Measurements from ENCODE around the gene PCDHA9. TPM values are rescaled to one million over a fixed set of nuclear protein-coding genes. Genes with fewer than 3 reads are reported as not detected.

PCDHA9 gene
- total and polyA plus RNA-seq, 10 of the 15 experiments (the other 5 are each of a cell fraction or from before 2014, with no cell fraction given): 0.01 to 0.06 (median 0.03) TPM; not detected in 7

DNA sequence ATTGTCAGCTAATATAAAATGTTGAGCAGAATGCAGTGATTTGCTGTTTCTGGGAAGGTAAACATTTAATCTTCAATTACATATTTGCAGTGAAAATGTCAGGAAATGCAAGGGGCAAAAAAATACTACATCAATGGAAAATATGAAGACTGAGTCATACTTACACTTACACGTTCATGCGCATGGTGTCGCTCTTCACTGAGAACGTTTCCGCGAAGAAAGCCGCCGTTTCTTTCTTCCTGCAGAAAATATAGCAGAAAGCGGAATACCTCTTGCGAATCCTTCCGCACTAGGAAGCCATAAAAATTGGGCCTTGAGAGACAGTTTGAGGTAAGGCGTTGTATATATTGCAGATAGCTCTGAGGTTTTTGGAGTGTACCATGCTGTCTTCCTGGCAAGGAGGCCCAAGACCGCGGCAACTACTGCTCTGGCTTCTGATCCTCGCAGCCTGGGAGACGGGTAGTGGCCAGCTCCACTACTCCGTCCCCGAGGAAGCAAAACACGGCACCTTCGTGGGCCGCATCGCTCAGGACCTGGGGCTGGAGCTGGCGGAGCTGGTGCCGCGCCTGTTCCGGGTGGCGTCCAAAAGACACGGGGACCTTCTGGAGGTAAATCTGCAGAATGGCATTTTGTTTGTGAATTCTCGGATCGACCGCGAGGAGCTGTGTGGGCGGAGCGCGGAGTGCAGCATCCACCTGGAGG is 33.9 kb downstream of the PCDHA9 start, which contains the start of gene PCDHA13:
Gene PCDHA13, plus strand, starts transcription at position 236 of the 702 bp plus-strand sequence. Its CDS starts 145 bp downstream, at position 381.
- Histone ChIP-seq H3K4me1 (ENCODE audit: control insufficient read depth, insufficient read depth, low read length) (no peaks in the 10 kb centered on the region), H2AFZ (ENCODE audit: control insufficient read depth, low read depth, low read length) (no peak within 1 kb of the TSS), H3K4me3 (no peak within 1 kb of the TSS), H3K9ac (ENCODE audit: control insufficient read depth, insufficient read depth, low read length) (no peak within 1 kb of the TSS), H3K27me3 (replicated peaks in 1 of 2; ENCODE audit: control insufficient read depth in 2 of 2, insufficient read depth in 2 of 2, low read length in 1 of 2) (no peaks in the 10 kb centered on the region), H3K9me3 (replicated peaks; ENCODE audit: control insufficient read depth, insufficient read depth, low read length) (peaks cover 2% of the 10 kb centered on the region; the same call in 1 of the 3 replicates), H3K79me2 (ENCODE audit: control insufficient read depth, insufficient read depth, low read length) (no peaks in the 10 kb centered on the region), H3K27ac (ENCODE audit: control insufficient read depth, insufficient read depth) (no peak within 1 kb of the TSS), H3K4me2 (ENCODE audit: control insufficient read depth, insufficient read depth) (no peak within 1 kb of the TSS), H4K20me1 (ENCODE audit: control insufficient read depth, insufficient read depth) (no peaks in the 10 kb centered on the region), H3K36me3 (ENCODE audit: control insufficient read depth in 2 of 2, insufficient read depth in 2 of 2, low read length in 1 of 2) (no peaks in the 10 kb centered on the region)
- intact Hi-C loops (cut with micrococcal nuclease; ENCODE audit: unreplicated experiment) (no loop called here), in situ Hi-C loops (cut with MboI) (no loop called here)
- ChIA-PET RAD21 (ENCODE audit: unreplicated experiment) (no interaction called here), SMC1A (ENCODE audit: uncharacterized antibody, unreplicated experiment) (no interaction called here), CTCF (interaction anchor here (1.3 kb wide), 1 partner anchor 12 kb away, joined by 4 read pairs; no protein-coding TSS in a partner anchor), POLR2A (no interaction called here)
- ATAC-seq (no peak), FAIRE-seq (no peak), DNase-seq (ENCODE audit: low read depth, low spot score) (no peak)
- BruUV-seq (replicated peaks): no TSS peak
- WGBS (ENCODE audit: insufficient coverage, insufficient replicate concordance, low lambda C conversion rate, missing lambda C conversion rate): 72% methylated on average over 35 of the region's 35 CpGs
- TF ChIP-seq, protein P1, sequence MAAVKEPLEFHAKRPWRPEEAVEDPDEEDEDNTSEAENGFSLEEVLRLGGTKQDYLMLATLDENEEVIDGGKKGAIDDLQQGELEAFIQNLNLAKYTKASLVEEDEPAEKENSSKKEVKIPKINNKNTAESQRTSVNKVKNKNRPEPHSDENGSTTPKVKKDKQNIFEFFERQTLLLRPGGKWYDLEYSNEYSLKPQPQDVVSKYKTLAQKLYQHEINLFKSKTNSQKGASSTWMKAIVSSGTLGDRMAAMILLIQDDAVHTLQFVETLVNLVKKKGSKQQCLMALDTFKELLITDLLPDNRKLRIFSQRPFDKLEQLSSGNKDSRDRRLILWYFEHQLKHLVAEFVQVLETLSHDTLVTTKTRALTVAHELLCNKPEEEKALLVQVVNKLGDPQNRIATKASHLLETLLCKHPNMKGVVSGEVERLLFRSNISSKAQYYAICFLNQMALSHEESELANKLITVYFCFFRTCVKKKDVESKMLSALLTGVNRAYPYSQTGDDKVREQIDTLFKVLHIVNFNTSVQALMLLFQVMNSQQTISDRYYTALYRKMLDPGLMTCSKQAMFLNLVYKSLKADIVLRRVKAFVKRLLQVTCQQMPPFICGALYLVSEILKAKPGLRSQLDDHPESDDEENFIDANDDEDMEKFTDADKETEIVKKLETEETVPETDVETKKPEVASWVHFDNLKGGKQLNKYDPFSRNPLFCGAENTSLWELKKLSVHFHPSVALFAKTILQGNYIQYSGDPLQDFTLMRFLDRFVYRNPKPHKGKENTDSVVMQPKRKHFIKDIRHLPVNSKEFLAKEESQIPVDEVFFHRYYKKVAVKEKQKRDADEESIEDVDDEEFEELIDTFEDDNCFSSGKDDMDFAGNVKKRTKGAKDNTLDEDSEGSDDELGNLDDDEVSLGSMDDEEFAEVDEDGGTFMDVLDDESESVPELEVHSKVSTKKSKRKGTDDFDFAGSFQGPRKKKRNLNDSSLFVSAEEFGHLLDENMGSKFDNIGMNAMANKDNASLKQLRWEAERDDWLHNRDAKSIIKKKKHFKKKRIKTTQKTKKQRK (IDR thresholded peaks at IDR 0.05; ENCODE audit: low read depth, low read length): no peak
- TF ChIP-seq NR2C2 (IDR thresholded peaks at IDR 0.05; ENCODE audit: borderline replicate concordance, control insufficient read depth, insufficient read length, low read depth) (no peak), CHD2 (IDR thresholded peaks at IDR 0.05; ENCODE audit: borderline replicate concordance, low read depth, low read length) (no peak), ZNF622 (IDR thresholded peaks at IDR 0.05) (no peak)
- TF ChIP-seq, protein P2, sequence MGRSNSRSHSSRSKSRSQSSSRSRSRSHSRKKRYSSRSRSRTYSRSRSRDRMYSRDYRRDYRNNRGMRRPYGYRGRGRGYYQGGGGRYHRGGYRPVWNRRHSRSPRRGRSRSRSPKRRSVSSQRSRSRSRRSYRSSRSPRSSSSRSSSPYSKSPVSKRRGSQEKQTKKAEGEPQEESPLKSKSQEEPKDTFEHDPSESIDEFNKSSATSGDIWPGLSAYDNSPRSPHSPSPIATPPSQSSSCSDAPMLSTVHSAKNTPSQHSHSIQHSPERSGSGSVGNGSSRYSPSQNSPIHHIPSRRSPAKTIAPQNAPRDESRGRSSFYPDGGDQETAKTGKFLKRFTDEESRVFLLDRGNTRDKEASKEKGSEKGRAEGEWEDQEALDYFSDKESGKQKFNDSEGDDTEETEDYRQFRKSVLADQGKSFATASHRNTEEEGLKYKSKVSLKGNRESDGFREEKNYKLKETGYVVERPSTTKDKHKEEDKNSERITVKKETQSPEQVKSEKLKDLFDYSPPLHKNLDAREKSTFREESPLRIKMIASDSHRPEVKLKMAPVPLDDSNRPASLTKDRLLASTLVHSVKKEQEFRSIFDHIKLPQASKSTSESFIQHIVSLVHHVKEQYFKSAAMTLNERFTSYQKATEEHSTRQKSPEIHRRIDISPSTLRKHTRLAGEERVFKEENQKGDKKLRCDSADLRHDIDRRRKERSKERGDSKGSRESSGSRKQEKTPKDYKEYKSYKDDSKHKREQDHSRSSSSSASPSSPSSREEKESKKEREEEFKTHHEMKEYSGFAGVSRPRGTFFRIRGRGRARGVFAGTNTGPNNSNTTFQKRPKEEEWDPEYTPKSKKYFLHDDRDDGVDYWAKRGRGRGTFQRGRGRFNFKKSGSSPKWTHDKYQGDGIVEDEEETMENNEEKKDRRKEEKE (IDR thresholded peaks at IDR 0.05): no peak
- TF ChIP-seq, protein P3, sequence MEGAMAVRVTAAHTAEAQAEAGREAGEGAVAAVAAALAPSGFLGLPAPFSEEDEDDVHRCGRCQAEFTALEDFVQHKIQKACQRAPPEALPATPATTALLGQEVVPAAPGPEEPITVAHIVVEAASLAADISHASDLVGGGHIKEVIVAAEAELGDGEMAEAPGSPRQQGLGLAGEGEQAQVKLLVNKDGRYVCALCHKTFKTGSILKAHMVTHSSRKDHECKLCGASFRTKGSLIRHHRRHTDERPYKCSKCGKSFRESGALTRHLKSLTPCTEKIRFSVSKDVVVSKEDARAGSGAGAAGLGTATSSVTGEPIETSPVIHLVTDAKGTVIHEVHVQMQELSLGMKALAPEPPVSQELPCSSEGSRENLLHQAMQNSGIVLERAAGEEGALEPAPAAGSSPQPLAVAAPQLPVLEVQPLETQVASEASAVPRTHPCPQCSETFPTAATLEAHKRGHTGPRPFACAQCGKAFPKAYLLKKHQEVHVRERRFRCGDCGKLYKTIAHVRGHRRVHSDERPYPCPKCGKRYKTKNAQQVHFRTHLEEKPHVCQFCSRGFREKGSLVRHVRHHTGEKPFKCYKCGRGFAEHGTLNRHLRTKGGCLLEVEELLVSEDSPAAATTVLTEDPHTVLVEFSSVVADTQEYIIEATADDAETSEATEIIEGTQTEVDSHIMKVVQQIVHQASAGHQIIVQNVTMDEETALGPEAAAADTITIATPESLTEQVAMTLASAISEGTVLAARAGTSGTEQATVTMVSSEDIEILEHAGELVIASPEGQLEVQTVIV (IDR thresholded peaks at IDR 0.05; ENCODE audit: borderline replicate concordance, partially characterized antibody): no peak
- TF ChIP-seq, protein P4, sequence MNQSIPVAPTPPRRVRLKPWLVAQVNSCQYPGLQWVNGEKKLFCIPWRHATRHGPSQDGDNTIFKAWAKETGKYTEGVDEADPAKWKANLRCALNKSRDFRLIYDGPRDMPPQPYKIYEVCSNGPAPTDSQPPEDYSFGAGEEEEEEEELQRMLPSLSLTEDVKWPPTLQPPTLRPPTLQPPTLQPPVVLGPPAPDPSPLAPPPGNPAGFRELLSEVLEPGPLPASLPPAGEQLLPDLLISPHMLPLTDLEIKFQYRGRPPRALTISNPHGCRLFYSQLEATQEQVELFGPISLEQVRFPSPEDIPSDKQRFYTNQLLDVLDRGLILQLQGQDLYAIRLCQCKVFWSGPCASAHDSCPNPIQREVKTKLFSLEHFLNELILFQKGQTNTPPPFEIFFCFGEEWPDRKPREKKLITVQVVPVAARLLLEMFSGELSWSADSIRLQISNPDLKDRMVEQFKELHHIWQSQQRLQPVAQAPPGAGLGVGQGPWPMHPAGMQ (IDR thresholded peaks at IDR 0.05; ENCODE audit: borderline replicate concordance): no peak
- TF ChIP-seq, protein P5, sequence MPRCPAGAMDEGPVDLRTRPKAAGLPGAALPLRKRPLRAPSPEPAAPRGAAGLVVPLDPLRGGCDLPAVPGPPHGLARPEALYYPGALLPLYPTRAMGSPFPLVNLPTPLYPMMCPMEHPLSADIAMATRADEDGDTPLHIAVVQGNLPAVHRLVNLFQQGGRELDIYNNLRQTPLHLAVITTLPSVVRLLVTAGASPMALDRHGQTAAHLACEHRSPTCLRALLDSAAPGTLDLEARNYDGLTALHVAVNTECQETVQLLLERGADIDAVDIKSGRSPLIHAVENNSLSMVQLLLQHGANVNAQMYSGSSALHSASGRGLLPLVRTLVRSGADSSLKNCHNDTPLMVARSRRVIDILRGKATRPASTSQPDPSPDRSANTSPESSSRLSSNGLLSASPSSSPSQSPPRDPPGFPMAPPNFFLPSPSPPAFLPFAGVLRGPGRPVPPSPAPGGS (IDR thresholded peaks at IDR 0.05; ENCODE audit: borderline replicate concordance, insufficient read depth, low read depth, low read length, poor library complexity, severe bottlenecking): no peak

All from GM12878 (cell line).